GM21528 (cell line): ENCODE results near the gene DDR2.

Experiments used
- ATAC-seq: cut with Tn5 transposase; IDR thresholded peaks from one replicate; pipeline ENCODE4 v1.9.1; 2021; ENCODE audit warnings: mild to moderate bottlenecking, moderate library complexity; ENCODE audit not compliant: unreplicated experiment, low FRiP score

DDR2 gene

GRCh38 chr1:162670928-162671663, 38.8 kb downstream of the DDR2 start:
- no peak for ATAC-seq

DNA sequence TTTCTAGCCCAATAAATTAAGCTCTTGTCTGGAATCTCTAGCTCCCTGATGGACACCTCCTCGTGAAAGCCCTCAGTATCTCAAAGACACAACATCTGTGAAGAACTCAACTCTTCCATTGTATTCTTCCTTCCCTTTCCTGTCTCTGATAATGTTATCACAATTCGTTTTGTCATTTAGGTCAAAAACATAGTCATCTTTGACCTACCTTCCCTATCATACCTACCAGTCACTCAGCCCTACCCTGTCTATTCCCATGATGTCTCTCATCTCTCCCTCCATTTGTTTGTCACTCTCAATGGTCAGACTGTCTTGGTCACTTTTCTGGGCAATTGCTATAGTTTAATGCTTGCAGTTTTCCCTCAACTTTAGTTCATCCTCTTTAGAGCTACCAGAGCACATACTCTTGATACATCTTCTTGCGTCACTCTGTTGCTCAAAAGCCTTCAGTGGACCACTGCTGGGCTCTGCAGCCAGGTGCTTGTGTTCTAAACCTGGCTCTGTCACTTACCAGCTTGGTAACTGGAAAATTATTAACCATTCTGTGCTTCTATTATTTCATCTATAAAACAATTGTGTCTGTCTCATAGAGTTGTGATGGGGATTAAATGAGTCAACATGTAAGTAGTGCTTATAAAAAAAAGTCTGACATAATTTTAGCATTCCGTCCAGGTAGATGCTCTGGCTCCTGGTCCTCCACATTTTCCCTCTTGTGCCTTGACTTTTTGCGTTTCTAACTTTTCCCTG, 39.6 kb downstream of the DDR2 start:
- ATAC-seq = no peak

- ATAC-seq = no peak
Measured at GRCh38 chr1:162672622-162673260, 40.5 kb downstream of the DDR2 start.

GRCh38 chr1:162674034-162674608, 41.9 kb downstream of the DDR2 start:
- no peak for ATAC-seq

DNA sequence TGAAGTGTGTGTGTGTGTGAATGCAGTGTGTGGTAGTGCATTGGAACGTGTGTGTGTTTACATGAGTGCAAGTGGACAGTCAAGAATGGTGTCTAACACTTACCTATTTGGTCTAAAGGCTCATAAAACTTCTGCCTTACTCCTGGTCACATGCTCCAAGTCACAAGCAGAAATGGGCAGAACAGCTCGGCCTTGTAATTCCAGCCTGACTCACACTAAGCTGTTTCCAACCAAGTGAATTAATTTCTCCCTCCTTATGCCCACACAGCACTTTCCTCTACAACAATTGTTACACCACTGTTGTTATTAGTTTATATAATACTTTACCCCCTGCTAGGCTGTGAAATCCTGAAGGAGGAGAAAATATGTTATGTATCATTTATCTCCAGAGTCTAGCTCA, 43.8 kb downstream of the DDR2 start:
- no peak for ATAC-seq

DNA sequence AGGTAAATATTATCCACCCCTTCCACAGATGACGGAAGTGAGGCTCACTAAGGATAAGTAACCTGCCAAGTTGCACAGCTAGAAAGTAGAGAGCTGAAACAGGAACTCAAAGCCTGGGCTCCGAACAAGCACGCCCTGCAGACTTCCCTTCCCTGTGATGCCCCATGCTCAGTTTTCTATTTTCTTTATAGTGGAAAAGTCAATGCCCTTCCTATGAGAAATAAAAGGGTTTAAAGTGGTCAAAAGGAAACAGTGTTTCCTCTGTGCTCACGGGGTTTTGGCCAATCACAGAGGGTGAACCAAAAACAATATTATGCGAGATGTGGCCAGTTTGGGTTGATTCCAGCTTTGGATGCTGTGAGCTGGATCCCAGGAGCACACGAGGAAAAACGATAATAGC, 44.5 kb downstream of the DDR2 start:
- ATAC-seq = no peak

DNA sequence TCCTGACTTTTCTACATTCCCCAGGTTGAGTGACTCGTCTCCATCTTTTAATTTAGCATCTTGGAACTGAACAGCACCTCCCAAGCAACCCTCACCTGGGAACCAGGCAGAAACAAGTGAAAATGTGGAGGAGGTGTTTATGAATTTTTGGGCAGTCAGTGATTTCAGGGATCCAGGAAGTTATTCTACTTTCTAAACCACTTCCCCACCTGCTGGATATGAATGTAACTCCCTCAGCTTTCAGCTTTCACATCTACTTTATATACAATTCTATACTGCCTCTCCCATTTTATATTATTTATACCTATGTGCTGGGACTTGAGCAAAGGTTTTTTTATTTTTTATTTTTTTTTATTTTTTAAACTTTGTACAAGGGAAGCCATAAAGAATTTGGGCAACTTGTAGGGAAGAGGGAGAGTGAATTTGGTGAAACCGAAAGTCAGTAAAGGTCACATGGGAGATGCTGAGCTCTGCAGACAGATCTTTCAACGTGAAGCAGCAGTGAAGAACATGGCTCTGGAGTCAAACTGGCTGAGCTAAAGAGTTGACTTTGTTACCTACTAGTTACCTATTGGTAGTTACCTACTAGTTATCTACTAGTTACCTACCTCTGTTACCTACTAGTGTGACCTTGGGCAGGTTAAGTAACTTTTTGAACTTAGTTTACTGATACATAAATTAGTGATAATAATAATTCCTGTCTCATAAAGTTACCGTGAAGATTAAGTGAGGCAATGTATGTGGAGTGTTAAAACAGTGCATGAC, 45.5 kb downstream of the DDR2 start:
- no peak for ATAC-seq

GRCh38 chr1:162678439-162678838, 46.2 kb downstream of the DDR2 start:
- ATAC-seq = no peak

- no peak for ATAC-seq
Measured at GRCh38 chr1:162679298-162679697, 47.0 kb downstream of the DDR2 start.

GRCh38 chr1:162680419-162681121, 48.3 kb downstream of the DDR2 start:
- no peak for ATAC-seq

- no peak for ATAC-seq
Measured at GRCh38 chr1:162681122-162681436, 48.8 kb downstream of the DDR2 start.

DNA sequence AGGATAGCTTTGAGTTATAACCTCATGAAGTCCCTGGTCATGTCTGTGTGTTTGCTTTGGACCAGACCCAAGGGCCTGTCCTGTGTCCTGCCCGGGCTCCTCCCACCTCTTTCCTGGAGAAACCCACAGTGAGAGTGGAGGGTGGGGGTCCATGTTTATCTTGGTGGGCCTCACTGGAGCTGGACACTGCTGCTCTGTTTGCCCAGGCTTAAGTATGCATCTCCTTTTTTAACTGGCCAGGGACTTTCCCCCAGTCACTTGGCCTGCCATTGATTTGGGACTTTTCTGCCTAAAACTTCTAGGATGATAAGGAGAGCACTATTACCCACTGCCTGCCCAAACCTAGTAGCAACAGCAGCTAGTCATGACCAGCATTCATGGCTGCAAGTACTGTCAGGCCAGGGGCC, 49.8 kb downstream of the DDR2 start:
- no peak for ATAC-seq

DNA sequence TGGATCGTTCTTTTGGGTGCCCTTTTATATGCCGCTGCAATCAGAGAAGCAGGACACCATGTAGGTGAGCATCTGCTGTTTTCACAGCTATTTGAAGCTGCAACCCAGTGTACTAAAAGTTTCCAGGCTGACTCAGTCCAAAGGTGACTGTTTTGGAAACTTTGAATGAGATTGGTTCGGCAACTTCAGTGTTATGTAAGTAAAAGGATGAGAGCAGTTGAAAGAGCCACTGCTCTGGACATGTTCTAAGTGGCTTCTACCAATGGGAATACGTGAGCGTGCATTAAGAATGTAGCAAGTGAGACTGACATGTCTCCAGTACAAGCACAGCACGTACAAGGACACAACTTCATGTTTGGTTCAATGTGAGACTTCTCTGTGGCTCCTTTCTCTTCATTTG, 55.6 kb downstream of the DDR2 start:
- no peak for ATAC-seq

GRCh38 chr1:162688521-162688920, 56.3 kb downstream of the DDR2 start:
- no peak for ATAC-seq

- ATAC-seq = no peak
Measured at GRCh38 chr1:162688931-162689330, 56.7 kb downstream of the DDR2 start.

DNA sequence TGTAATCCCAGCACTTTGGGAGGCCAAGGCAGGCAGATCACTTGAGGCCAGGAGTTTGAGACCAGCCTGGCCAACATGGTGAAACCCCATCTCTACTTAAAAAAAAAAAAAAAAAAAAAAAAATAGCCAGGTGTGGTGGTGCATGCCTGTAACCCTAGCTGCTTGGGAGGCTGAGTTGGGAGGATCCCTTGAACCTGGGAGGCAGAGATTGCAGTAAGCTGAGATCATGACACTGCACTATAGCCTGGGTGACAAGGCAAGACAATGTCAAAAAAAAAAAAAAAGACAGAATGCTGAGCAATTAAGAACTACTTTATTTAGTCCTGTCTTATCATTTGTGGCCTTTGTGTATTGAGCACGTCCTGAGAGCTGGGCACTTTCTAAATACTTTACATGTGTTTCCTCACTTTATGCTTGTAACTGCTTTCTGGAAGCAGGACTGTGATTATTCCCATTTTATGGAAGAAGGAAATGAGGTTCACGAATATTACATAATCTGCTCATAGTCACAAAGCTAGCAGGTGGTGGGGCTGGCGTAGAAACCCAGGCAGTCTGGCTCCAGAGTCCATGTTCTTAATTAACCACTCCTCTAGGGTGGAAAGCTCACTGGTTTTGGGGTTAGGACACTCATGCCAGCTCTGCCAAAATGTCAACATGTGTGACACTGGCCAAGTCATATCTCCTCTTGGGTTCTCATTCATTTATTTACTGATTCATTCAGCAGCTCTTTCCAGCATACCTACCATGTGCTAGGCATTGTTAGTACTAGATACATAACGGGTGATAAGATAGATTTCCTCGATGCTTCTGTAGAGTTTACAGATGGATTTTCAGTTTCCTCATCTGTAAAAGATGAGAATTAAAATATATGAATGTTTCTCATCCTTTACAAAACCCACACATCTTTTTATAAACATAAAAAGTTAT, 57.7 kb downstream of the DDR2 start:
- ATAC-seq = no peak

- no peak for ATAC-seq
Measured at GRCh38 chr1:162690672-162691434, 58.6 kb downstream of the DDR2 start.

DNA sequence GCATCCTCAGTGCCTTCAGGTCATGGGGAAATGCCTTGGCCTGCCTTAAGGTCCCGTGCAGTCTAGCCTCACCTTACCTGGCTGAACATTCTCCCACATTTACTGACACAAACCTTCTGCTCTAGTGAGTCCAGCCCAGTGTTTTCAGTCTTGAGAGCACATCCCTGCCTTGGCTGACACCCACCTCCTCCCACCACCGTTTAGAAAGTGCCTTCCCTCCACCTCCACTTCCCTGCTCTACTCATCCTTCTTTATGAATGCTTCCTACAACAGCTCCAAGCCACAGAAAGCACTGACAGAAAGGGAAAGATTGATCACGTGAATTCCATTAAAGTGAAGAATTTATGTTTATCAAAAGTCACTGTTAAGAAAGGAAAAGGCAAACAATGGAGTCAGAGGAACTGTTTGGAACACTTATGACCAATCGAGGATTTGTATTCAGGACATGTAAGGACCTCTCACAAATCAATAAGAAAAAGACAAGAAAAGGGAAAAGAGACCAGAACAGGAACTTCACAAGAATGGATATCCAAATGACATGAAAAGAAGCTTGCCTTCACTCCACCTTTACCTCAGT, 59.8 kb downstream of the DDR2 start:
- ATAC-seq = no peak
